NCI-H2107 (cell line): ENCODE results near the gene TAF11L2.
"Not testable (repeated sequence)": the region's sequence is repeated elsewhere in the genome, so short reads cannot be mapped to it uniquely, and the experiment has no call there.

Experiments used
- DNase-seq: peaks from one replicate; lab custom pipeline; 2025; lab: John Stamatoyannopoulos, UW

The TAF11L2 gene

DNA sequence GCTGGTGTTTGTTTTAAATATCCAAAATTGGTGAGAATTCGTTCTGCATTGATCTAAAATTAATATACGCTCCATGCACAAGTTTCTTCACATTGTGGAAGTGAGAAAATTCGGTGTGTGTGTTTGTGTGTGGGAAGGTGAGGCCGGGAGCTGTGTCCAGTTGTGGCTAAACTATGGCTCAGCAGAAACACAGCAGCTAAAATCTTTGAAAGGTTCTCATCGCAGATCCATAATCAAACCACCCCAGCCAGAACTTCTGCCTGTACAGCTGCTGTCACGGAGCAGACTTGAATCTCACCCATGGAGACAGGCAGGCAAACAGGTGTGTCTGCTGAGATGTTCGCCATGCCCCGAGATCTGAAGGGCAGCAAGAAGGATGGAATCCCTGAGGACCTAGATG is at the start of gene TAF11L2:
TAF11L2 (plus strand) TSS at position 301 of the 400 bp plus-strand sequence.
- DNase-seq = not testable (repeated sequence)

- DNase-seq = no peak
These were observed 49.2 kb upstream of the TAF11L2 start for GRCh38 chr5:17448877-17449276.

- DNase-seq = no peak
These were observed 45.1 kb upstream of the TAF11L2 start for GRCh38 chr5:17452936-17453335.

DNA sequence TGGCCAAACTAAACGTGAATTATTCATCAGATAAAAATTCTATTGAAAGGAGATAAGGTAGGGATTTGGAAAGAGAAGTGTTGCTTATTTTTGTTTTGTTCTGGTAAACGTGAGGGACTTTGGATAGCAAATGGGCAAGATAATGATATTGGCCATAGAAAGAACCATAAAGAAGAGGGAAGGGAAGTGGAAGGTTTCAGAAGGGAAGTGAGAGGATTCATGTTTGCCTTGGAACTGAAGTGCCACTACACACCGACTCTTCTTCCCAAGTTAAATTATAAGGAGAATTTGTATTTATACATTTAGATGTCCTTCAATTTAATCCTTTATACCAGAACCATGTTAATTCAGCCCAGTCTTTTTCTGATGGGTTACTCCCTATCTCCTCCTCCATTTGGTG is 42.1 kb upstream of the TAF11L2 start:
- no peak for DNase-seq

GRCh38 chr5:17461793-17462192 is 36.2 kb upstream of the TAF11L2 start:
- DNase-seq = no peak

- DNase-seq = no peak
These were observed 34.4 kb upstream of the TAF11L2 start for GRCh38 chr5:17463653-17464052.

DNA sequence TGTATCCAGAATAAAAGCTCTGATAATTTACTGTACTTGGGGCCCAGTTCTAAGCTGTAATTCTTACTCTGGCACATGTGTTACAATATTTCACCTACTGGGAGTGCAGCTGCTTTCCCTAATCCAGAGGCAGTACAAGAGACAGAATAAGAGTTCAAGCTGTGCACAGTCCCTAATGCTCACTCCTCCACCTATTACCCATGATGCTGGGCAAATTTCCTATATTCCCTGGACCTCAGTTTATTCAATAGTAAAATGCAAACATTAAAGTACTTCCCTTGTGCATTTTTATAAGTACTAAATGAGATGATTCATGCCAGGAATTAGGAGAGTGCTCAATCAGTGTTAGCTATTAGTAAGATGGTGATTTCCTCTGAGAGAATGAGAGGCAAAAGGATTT is 28.0 kb upstream of the TAF11L2 start:
- no peak for DNase-seq

GRCh38 chr5:17475064-17475463 is 23.0 kb upstream of the TAF11L2 start:
- DNase-seq = not testable (repeated sequence)

- DNase-seq = no peak
These were observed 21.0 kb upstream of the TAF11L2 start for GRCh38 chr5:17477043-17477442.

- no peak for DNase-seq
These were observed 20.3 kb upstream of the TAF11L2 start for GRCh38 chr5:17477573-17478265.

DNA sequence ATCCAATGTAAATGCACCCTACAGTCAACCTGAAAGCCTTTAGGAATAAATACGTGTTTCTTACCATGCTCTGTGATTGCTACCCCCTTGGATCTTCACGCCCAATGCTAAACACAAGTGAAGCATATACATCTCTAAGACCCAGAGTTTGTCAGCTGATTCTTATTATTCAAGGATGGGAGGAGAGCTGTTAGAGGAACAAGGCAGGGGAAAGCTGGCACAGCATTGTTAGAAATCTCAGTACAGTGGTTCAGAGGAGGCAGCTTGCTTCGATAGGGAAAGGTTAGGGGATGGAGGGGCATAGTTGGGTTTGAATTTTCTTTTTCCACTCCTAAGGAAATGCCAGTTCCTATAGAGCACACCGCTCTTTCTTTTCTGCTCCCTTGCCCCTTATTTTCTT is 16.7 kb upstream of the TAF11L2 start:
- no peak for DNase-seq

GRCh38 chr5:17482790-17483189 is 15.2 kb upstream of the TAF11L2 start:
- DNase-seq = no peak

GRCh38 chr5:17486464-17487173 is 11.4 kb upstream of the TAF11L2 start:
- DNase-seq = not testable (repeated sequence)

DNA sequence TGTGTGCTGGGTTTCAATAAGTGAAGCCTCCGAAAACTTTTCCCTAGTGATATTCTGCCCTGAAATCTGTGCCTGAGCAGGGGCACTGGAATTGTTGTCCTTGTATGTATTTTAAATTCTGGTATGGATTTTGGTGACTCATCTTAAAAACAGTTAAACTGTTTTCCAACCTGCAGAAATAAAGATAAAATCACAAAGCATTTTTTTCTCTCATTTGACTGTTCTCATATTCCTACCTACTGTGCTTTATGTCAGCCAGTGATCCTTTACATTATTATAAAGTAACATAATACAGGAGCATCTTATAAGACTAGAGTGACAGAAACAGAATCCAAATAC is 10.9 kb upstream of the TAF11L2 start:
- DNase-seq = no peak

DNA sequence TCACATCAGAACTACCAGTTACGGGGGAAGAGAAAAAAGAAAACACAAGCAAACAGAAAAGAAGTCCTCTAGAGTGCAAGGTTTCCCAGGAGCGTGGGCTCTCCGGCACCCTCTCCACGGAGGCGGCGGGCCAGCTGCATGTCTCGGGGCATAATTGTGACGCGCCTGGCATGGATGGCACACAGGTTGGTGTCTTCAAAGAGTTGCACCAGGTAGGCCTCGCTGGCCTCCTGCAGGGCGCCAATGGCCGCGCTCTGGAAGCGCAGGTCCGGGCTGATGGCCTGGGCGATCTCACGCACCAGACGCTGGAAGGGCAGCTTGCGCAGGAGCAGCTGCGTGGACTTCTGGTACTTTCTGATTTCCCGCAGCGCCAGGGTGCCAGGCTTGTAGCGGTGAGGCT is 6.8 kb upstream of the TAF11L2 start:
- DNase-seq = not testable (repeated sequence)

DNA sequence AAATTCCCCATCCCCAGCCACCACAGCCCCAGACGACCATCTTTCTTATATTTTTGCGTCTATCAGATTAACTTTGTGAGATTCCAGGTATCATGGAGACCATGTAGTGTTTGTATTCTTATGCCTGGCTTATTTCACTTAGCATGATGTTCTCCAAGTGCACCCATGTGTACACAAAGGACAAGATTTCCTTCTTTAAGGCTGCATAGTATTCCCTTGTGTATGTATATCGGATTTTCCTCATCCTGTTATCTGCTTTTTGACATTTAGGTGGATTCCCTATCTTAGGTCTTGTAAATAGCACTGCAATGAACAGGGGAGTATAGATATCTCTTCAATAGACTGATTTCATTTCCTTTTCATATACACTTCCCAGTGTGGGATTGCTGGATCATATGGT is 5.3 kb upstream of the TAF11L2 start:
- no peak for DNase-seq

DNA sequence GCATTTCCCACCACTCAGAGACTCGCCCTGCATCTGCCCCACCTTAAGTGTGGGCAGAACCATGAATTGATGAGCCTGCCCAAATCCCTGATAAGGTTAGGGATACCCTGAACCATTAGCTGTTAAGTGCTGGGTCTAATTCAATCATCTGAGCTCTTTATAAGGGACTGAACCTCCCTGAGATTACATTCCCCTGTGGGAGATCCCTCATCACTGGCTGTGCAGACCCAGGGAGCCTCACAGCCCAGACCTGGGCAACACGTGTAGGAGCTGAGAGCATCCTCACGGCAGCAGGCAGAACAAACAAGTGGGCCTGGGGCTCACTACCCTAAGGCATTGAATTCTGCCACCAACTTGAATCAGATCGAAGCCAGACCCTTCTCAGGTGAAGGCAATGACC is 585 bp upstream of the TAF11L2 start:
- no peak for DNase-seq

GRCh38 chr5:17511775-17512325 is 13.8 kb downstream of the TAF11L2 start:
- DNase-seq = no peak

- DNase-seq = not testable (repeated sequence)
These were observed 19.5 kb downstream of the TAF11L2 start for GRCh38 chr5:17517526-17517925.

- DNase-seq = not testable (repeated sequence)
These were observed 20.0 kb downstream of the TAF11L2 start, which contains the start of gene TAF11L3 for GRCh38 chr5:17518067-17518466. Gene TAF11L3 (plus strand): TSS chr5:17518367.

DNA sequence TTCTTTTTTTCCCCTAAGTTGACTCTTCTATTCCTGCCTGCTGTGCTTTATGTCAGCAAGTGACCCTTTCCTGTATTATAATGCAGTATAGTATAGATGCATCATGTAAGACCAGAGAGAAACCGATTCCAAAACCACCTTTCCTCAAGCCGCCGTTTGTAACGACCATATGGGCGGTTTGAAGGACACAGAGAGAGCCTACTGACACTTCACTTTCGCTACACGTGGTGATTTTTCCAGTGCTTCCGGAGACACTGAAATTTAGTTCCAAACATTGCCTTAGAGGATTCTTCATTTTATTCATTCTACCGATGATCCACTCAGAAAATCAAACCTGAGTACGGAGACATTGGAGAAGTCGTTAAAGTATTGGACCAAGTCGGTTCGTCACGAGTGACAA is 21.5 kb downstream of the TAF11L2 start:
- DNase-seq = not testable (repeated sequence)

- not testable (repeated sequence) for DNase-seq
These were observed 23.5 kb downstream of the TAF11L2 start, which contains the start of gene TAF11L4 for GRCh38 chr5:17521501-17521900. Gene TAF11L4 (plus strand): TSS chr5:17521801.

DNA sequence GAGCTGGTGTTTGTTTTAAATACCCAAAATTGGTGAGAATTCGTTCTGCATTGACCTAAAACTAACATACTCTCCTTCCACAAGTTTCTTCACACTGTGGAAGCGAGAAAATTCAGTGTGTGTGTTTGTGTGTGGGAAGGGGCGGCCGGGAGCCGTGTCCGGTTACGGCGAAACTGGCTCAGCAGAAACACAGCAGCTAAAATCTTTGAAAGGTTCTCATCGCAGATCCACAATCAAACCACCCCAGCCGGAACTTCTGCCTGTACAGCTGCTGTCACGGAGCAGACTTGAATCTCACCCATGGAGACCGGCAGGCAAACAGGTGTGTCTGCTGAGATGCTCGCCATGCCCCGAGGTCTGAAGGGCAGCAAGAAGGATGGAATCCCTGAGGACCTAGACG is 26.9 kb downstream of the TAF11L2 start, which contains the start of gene TAF11L5:
TAF11L5 (plus strand) TSS at position 301 of the 400 bp plus-strand sequence.
- not testable (repeated sequence) for DNase-seq
